ENCODE data around the gene TAS2R1. TPM values are rescaled to one million over a fixed set of nuclear protein-coding genes. Genes with fewer than 3 reads are reported as not detected.

TAS2R1 gene
- total RNA-seq, 1 donor from 2014 or later: not detected

- TF ChIP-seq CTCF (IDR thresholded peaks at IDR 0.05; ENCODE audit: partially characterized antibody, unreplicated experiment): no peak
- no peaks in the 10 kb centered on the region for H3K4me1 Mint-ChIP-seq (ENCODE audit: low read depth, unreplicated experiment)
- peaks cover 2% of the 10 kb centered on the region for H3K9me3 Mint-ChIP-seq (ENCODE audit: unreplicated experiment)
- peaks cover 21% of the 10 kb centered on the region for H3K36me3 Mint-ChIP-seq (ENCODE audit: unreplicated experiment)
- H3K27me3 Mint-ChIP-seq (ENCODE audit: unreplicated experiment): no peaks in the 10 kb centered on the region
- no peak overlapping the region for H3K4me3 Mint-ChIP-seq (ENCODE audit: unreplicated experiment)
- DNase-seq: no peak
- H3K27ac Mint-ChIP-seq (ENCODE audit: unreplicated experiment): no peak overlapping the region
These were observed 11.7 kb upstream of the TAS2R1 start for GRCh38 chr5:9641806-9642355.

GRCh38 chr5:9632495-9632894, 2.3 kb upstream of the TAS2R1 start:
- Mint-ChIP-seq H3K36me3 (ENCODE audit: unreplicated experiment) (peaks cover 12% of the 10 kb centered on the region), H3K27me3 (ENCODE audit: unreplicated experiment) (no peaks in the 10 kb centered on the region), H3K27ac (ENCODE audit: unreplicated experiment) (no peak overlapping the region), H3K4me1 (ENCODE audit: low read depth, unreplicated experiment) (no peaks in the 10 kb centered on the region), H3K4me3 (ENCODE audit: unreplicated experiment) (no peak overlapping the region), H3K9me3 (ENCODE audit: unreplicated experiment) (no peaks in the 10 kb centered on the region)
- no peak for TF ChIP-seq CTCF (IDR thresholded peaks at IDR 0.05; ENCODE audit: partially characterized antibody, unreplicated experiment)
- DNase-seq: no peak

DNA sequence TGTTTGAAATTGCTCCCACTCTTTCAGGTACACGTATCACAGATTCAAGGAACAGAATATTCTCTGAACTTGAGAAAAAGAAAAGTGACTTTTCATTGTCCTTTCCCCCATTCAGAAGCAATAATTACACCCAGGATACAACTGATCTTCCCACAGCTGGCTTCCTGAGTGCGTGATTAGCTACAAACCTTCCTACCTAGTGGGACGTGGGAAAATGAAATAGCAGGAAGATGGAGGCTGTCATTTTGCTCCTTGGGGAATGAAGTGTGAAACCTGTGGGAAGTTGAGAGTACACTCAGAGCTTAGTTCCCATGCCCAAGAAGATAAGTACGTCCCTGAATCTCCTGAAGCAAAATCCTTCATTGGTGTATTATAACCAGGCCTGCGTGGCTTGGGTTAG, 2.6 kb downstream of the TAS2R1 start:
- no peaks in the 10 kb centered on the region for H3K27me3 Mint-ChIP-seq (ENCODE audit: unreplicated experiment)
- H3K4me3 Mint-ChIP-seq (ENCODE audit: unreplicated experiment): no peak overlapping the region
- no peak overlapping the region for H3K27ac Mint-ChIP-seq (ENCODE audit: unreplicated experiment)
- DNase-seq: no peak
- no peaks in the 10 kb centered on the region for H3K36me3 Mint-ChIP-seq (ENCODE audit: unreplicated experiment)
- peaks cover 4% of the 10 kb centered on the region for H3K4me1 Mint-ChIP-seq (ENCODE audit: low read depth, unreplicated experiment)
- TF ChIP-seq CTCF (IDR thresholded peaks at IDR 0.05; ENCODE audit: partially characterized antibody, unreplicated experiment): no peak
- H3K9me3 Mint-ChIP-seq (ENCODE audit: unreplicated experiment): no peaks in the 10 kb centered on the region

DNA sequence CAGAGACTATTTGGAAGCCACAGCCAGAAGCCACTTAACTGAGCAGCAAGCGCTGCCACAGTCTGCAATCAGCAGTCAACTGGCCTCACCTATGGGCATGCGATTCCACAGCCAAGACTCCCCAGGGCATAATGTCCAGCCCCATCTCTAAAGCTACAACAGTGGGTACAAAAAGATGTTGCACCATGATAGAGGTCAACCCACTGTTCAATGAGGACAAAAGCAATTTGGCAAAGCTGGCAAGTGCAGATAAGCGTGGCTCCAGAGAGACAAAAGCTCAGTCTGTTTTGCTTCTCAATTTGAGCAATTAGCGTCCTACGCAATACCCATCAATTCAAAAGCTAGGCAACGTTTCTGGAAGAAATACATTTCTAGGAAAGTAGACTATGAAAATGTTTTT, 3.2 kb downstream of the TAS2R1 start:
- Mint-ChIP-seq H3K9me3 (ENCODE audit: unreplicated experiment) (no peaks in the 10 kb centered on the region), H3K27me3 (ENCODE audit: unreplicated experiment) (no peaks in the 10 kb centered on the region), H3K36me3 (ENCODE audit: unreplicated experiment) (no peaks in the 10 kb centered on the region), H3K27ac (ENCODE audit: unreplicated experiment) (no peak overlapping the region), H3K4me3 (ENCODE audit: unreplicated experiment) (no peak overlapping the region), H3K4me1 (ENCODE audit: low read depth, unreplicated experiment) (peaks cover 4% of the 10 kb centered on the region)
- DNase-seq: no peak
- TF ChIP-seq CTCF (IDR thresholded peaks at IDR 0.05; ENCODE audit: partially characterized antibody, unreplicated experiment): no peak

DNA sequence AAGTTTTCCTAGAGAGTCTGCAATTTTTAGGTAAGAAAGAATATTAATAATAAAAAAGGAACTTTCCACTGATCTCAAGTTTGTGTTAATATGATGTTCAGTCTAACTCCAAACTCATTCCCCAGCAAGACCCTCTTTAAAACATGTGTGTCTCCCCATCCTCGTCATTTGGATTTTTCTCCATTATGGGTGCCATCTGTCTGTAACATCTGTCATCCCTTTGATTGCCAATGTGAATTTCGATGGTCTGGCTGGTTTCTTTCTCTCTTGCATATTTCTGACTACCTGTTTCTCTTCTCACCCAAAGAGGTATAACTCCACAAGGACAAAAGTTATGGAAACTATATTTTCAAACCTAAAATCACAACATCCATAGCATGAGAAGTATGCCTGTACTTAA, 4.4 kb downstream of the TAS2R1 start:
- Mint-ChIP-seq H3K9me3 (ENCODE audit: unreplicated experiment) (no peaks in the 10 kb centered on the region), H3K4me1 (ENCODE audit: low read depth, unreplicated experiment) (peaks cover 4% of the 10 kb centered on the region), H3K36me3 (ENCODE audit: unreplicated experiment) (no peaks in the 10 kb centered on the region), H3K4me3 (ENCODE audit: unreplicated experiment) (no peak overlapping the region), H3K27ac (ENCODE audit: unreplicated experiment) (no peak overlapping the region), H3K27me3 (ENCODE audit: unreplicated experiment) (no peaks in the 10 kb centered on the region)
- TF ChIP-seq CTCF (IDR thresholded peaks at IDR 0.05; ENCODE audit: partially characterized antibody, unreplicated experiment): no peak
- DNase-seq: no peak

All from glutamatergic neuron (in vitro differentiated cells).